ENCODE data around the gene GPC6.

GPC6 gene

DNA sequence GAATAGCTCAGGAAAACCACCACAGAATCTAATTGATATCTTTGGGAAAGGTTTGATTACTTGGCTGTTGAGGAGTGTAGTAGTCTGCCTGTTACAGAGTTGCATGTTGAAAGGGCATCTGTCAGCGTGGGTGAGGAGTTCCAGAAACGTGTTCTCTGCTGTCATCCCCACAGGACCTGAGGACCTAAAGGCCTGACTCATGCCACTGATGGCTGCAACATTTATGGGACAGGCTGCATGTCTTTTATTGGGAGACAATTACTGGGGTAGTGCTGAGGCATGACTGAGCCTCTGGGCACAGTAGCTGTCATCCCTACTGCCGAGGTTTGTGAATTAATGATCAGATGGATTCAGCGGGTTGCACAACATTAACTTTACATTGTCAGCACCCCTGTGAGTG lies 525.9 kb downstream of the GPC6 start:
- no peak for DNase-seq

DNA sequence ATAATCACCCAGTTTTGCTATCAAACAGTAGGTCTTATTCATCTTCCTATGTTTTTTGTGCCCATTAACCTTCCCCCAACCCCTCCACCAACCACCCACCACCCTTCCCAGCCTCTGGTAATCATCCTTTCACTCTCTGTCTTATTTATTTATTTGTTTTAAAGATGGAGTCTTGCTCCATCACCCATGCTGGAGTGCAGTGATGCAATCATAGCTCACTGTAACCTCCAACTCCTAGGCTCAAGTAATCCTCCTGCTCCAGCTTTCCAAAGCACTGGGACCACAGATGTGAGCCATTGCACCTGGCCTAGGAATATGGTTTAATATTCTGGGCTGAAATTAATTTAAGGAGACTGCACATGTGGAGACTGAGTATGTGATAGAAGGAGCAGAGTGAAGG lies 527.0 kb downstream of the GPC6 start:
- no peak for DNase-seq

DNA sequence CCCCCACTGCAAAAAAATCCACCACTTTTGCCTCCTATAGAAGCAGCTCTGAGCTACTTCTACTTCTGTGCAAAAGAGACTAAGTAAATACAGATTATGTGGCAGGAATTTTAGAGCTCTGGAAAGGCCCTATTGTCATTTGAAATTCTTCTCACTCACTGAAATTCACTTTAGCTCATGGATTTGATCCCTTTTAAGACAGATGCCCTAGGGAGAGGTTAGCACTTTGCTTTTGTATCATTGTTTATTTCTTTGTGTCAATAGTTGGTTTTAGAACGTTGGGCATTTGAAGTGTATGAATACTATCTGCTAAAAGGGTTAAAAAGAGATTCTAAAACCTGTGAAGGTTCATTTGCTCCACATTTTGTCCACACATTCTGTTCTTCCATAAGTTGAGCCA lies 528.7 kb downstream of the GPC6 start:
- DNase-seq = no peak

DNA sequence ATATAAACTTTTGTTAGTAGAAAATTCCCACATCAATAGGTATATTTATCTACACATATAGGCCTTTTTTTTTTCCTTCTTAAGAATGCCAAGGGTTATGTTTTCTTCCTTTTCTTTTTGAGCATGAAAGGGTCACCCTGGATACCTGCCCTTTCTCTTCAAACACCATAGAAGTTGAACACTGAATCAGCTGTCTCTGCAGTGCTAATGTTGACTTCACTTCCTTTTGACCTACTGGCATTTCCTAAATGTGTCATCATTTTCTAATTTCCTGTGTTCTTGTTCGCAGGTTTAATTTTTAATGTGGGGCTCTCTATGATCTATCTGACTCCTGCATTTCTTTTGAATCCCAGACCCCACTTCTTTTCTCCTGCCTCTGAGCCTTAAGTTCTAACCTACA lies 532.0 kb downstream of the GPC6 start:
- no peak for DNase-seq

DNA sequence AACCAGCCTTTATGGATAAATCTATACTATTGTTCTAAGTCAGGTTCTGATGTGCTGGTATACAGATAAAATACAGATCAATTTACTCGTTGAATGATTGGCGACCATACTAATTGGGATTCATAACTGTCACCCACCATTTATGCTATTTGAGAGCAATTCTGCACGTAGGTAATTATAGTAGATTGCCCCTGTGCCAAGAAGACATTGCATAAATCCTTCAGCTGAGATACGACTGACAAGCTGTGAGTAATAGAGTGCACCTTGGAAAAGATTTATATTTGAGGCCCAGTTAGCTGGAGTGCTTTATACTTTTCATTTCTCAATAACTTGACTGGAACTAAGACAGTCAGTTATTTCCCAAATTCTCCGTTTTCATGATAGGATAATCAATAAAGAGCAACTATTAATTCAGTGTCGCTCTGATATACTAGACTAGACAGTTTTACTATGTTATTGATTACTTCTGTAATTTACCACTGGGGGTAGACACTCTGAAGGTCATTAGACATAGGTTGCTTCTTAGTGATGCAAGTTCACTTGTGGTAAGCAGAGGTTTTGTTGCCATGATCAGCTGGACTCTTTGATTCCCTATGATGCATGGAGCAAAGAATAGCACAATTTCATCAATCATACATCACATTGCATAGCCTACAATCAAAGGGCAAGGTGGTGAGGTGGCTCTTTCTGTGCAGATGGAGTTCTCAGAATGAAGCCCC lies 536.3 kb downstream of the GPC6 start:
- DNase-seq = no peak

DNA sequence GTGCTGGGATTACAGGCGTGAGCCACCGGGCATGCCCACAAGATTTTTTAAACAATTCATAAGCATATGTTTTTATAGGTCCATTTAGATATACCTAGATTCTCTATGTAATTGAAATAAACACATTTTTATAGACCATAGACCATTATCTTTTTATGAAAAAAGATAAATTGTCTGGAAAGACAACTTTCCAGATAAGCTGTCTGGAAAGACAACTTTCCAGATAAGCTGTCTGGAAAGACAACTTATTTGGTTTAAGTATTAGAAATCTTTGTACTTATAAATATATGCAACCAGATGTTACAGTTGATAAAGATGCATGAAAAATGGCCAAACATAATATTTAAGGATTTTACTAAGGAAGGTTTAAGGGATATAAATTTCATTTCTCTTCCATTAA lies 538.5 kb downstream of the GPC6 start:
- DNase-seq = no peak

DNA sequence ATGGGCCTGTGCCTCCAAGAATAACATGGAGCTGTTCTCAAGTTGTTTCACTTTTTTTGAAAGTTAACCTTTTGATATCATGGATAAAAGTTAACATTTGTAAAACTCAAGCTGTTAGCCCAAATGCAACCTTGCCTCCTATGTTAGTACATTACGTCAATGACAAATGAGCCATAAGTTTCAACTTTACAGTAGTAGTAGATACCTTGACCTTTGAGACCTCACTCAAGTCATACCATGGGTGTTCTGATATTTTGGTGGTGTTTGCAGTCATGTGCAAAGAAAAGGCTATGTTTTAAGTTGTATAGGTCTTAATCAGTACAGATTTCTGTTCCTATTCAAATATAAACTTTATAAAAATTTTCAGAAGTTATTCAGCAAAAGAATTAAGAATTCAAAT lies 539.2 kb downstream of the GPC6 start:
- DNase-seq = no peak

DNA sequence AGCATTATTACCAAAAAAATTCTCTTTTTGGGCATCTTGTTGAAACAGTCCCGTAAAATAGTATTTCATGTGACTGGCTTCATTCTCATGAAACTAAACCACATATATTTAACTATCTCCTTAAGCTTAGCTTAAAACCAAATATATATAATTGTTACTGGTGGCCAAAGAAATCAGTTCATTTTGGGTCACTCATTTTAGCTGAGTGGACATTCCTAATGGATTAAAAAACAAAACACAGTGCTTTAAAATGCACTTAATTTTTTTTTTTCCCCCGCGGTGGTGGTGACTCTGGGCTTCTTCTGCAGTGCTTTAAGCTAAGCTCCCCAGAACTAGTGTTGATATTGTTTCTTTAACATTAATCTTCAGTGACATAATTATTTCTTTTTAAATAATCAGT lies 540.1 kb downstream of the GPC6 start:
- no peak for DNase-seq

DNA sequence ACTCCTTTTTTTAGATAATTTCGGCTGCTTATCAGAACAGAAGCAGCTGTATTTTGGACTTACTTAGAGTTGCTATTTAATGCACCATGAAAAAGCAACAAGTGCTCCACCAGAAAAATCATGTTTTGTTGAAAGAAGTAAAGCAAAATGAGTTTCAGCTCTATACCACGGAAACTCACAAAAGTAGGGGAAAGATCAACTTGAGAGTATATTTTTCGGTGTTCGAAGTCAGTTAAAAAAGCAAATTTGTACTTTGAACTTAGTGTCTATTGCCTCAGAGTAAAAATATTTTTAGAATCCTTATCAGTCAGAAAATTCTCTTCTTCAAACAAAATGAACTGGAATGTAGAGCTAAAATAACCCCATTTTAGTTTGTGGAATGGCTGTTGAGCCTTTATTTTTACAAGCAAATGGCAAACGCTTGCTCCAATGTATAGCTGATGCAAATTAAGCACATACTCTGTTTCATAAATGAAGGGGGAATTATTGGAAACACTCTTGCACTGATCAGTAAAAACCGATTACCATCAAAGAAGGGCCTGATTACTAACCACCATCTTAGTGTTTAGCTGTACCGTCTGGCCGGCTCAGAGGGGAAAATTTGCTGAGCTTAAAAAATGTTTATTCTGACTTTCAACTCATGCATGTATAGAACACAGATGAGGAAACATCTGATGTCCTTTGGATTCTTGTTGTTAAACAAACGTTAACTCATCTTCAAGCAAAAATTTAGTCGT lies 540.7 kb downstream of the GPC6 start:
- DNase-seq = no peak

DNA sequence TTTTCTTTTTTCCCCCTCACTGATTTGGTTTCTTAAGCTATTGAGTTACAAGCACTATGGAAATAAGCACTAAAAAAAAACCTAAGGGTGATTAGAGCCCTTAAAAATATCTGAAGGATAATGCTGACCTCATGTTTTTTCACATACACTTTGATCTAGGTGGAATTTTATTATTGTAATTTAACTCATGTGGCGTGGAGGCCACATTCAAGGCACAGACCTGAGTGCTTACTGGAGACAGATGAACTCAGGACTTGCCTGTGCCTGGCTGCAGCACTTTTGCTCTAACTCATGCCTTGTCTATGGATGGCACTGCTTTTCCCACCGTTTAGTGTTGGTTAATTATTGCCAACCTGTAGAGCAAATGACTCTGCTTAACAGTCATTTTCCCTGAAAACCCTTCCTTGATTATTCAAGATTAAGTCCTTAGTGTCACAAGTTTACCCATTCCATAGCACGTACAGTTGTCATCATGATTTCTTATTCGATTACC lies 541.4 kb downstream of the GPC6 start:
- DNase-seq = no peak

DNA sequence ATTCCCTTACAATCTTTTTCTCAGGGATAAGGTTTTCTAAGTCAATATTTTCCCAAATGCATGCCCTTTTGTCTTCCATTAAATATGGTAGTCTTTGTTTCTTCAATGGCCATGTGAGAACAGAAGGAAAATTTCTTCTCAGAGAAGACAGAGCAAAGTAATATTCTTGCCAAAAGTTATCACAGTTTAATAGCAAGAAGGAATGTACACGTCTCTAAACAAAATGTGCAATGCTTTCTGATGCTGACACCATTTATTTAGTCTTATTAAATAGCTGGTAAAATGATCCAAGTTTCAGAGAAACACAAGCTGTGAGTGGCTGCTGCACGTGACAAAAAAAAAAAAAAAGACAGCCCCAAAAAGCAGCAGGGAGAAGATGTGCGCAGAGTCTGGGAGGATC lies 542.5 kb downstream of the GPC6 start:
- no peak for DNase-seq

DNA sequence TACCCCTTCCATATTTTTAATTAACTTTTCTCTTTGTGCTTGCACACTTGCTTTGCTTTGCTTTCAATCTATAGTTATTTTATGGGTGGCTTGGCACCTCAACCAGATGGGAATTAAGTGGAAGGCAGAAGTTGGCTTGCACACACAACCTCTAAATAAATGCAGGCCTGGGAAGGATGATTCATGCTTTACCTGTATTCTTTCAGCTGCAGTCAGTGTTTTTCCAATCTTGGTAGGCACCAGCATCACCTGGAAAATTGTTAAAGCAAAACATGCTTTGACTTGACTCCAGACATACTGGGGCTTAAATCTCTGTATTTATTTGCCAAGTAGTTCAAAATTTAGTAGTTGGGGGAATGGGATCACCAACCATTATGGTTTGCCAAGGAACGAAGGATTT lies 543.0 kb downstream of the GPC6 start:
- DNase-seq = no peak

DNA sequence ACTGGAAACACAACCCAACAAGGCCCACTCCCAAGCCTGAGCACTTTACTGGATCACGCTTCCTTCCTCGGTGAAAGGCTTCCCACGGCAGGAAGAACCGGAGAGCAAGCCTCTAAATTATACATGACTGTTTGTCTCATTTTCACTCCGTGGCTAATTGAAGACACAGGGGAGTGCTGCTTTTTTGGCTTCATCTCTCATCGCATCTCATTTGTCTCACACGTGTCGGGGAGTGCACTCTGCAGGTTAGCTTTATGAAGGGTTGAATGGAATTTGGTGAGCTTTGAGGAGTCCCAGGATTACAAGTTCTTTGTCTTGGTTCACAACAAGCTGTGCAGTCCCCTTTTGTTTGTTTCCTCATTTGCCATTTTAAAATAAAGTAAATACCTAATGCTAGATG lies 544.6 kb downstream of the GPC6 start:
- no peak for DNase-seq

DNA sequence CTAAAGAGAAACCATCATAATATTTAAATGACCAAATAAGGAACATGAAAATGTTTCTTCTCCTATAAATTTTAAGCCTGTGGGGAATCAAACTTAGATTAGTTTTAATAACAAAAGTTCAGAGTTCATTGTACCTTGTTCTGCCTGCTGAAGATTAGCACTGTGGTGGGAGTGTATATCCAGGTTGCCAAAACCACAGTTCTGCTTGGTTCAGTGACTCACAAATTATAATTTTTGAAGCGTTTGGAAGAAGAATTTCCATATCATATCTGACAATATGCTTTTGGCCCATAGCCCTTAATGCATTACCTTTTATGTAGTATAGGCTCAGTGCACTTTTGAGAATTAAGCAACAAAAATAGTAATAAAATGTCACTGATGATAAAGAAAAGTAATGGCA lies 545.2 kb downstream of the GPC6 start:
- DNase-seq = no peak

DNA sequence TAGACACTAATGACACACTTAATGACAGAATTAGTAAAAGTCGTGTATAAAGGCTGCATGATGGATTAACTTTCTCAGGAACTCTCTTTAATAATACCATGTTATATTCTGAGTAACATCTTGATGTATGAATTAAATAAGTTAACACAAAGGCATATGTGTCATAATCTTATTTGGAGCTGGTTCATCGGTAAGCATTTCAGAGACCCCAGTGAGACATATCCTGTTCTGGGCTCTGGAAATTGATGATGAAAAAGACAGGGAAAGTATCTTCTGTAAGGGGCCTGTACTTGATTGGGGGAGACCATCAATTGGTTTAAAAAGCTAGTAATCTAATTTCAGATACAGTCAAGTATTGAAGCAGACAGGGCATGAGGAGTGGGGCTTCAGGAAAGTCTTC lies 547.9 kb downstream of the GPC6 start:
- DNase-seq = no peak

DNA sequence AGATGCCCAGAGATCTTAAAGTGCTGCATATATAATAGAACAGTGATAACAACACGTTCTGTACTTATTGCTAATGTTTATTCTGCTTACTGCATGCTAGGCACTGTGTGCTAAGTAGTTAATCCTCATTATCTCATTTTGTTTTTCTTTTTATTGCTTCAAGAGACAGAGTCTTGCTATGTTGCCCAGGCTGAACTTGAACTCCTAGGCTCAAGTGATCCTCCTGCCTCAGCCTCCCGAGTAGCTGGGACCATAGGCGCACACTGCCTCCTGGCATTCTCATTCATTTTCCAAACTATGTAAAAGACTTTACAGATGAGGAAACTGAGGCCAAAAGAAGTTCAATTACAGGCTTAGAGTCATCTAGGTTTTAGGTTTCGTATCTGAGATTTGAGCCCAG lies 548.4 kb downstream of the GPC6 start:
- DNase-seq = no peak

DNA sequence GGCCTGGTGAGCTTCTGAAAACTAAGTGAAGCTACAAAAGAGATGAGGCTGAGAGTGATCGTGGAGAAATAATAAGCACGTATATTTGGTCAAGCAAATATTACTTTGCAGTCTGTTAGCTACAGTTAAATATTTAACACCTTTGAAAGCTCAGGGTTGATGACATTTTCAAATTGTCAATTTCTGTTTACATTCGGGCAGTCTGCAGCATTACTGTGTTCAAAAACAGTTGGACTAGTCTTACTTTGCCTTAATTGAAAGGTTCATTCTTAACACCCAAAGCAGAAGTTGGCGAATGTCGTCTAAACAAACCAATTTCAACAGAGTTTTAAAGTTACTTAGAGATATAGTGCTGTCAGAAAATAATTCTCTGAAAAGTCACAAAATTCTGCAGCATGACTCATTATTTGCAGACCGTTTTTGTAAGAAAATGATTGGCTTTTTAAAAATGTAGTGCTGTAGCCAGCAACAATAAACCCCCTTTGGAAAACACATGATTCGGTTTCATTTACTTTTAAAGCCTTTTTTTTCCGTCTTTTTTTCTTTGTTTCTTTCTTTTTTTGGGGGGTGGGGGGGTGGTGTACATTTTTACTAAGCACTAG lies 549.0 kb downstream of the GPC6 start:
- no peak for DNase-seq

DNA sequence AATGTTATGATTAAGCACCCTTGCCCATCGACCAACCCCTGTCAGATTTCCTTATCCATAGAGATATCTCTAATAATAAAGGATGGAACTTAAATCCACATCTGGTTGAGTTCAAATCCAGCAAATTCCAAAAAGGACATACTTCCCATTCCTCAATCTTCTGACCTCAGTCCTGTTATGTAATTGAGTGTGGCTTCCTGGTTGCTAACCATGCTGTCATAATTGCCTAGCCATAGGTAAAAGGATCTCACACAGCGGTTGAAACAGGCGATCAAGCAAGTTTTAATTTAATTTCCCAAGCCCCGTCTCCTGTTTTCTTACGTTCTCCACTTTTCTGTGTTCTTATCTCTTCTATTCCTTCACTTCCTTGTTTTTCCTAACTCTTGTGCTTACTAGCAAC lies 550.3 kb downstream of the GPC6 start:
- DNase-seq = no peak

DNA sequence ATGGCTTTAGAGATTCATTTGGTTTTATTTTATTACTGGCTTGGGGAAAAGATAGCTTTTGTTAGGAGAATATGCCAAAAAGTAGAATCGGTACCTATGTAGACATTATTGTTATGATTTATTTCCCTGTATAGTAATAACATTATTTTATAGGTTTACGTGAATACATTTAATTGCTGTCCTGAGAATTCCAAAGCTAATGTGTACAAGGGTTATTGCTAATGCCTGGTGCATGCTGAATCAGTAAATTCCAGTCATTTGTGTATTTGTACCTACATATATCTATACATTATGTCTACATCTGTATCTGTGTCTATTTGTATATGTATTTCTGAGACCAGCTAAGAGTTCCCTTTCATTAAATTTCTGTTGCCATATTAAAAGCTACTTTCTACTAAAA lies 550.9 kb downstream of the GPC6 start:
- no peak for DNase-seq

DNA sequence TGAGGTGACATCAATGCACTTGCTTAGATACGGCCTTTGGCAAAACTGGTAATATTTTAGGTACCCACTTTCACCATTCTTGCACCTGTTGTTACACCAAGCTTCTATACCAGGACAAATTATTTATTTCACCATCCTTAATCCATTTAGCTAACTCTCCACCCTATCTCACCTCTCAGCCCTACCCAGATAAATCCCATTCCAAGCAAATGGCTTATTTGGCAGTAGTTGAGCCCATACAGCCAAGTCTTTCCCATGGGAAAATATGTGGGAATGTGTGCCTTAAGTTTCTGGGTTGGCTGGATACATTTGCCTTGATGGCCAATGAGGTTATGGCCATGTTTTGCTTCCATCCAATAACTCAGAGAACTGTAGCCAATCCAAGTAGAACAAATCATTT lies 551.9 kb downstream of the GPC6 start:
- no peak for DNase-seq

DNA sequence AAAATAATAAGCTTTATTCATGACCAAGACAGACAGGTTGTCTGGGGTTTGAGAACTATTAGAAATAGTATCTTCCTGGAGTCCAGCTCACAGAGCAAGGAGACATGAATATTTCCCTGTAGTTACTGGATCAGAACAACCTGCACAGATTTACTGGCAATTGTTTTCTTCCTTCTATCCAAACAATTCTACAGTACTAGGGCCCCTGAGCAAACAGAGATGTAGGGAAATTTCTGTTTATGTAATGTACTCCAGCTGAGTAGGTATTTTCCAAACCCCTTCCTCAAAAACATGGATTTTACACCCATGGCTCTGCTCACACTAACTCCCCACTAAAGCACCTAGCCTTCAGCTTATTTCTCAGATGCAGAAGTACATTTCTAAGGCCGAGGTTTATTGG lies 557.6 kb downstream of the GPC6 start:
- DNase-seq = no peak

DNA sequence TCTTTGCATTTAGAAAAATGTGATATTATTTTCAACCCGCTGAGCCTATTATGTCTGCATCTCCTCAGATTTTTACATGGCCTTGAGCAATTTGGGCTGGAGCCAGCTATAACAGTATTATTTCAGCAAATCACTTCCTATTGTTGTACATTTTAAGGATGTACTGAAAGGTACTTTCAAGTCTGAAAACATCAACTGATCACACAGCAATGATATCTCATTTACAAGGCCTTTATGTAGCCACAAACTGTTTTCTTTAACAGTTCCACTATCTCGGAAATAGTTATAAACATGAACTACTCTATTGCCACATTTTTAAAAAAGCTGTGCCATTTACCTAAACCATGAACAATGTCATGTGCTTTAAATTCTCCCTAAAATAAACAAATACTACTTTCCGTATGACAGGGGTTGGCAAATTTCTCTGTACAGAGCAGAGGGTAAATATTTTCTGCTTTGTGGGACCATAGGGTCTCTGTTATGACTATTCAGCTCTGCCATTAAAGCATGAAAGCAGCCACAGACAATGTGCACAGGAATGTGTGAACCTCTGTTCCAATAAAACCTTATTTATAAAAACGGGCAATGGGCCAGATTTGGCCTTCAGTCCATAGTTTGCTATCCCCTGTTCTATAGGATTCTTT lies 560.4 kb downstream of the GPC6 start:
- no peak for DNase-seq

DNA sequence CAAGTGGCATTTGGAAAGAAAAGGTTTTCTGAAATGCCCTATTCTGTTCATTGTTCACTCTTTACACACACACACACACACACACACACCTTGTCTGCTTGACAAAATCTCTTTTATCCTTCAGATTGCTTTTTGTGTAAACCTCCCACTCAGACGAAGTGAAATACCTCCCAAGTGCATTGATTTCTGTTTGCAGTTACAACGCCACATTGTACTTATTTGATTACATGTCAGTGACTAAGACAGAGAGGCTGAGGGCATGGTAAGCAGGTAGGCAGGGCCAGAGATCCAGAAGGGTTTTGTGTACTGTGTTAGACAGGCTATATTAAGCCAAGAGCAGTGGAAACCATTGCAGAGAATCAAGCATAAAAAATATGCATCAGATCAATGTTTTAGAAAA lies 561.8 kb downstream of the GPC6 start:
- DNase-seq = no peak

DNA sequence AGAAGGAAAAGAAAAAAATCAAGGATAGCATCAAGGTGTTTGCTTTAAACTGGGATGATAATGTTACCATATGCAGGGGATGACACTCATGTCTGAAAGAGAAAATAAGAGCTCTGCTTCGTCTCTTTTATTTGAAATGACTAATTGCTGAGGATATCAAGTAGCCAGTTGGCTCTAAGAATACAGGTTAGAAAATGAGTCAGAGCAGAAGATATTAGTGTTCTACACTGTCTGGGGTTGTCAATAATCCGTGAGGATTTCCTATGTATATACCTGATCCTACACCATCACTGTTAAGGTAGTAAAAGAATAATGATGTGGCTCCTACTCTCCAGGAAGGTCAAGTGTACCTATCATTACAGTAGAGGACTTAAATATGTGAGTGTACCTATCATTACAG lies 562.5 kb downstream of the GPC6 start:
- no peak for DNase-seq

Data from effector CD8-positive, alpha-beta T cell (primary cell).